HL-60 (cell line): ENCODE data around the gene CAPZA1.
"Not testable (repeated sequence)": the region's sequence is repeated elsewhere in the genome, so short reads cannot be mapped to it uniquely, and the experiment has no call there.

Experiments
- DNase-seq, 2 experiments: peaks; one replicate each; pipeline ENCODE4 v3.0.0-alpha.2; 2010 to 2020; ENCODE audit warnings: low read depth in 1 of 2, low spot score in 1 of 2
- H3K27ac ChIP-seq: fragments of 250-450 bp; sonication (Bioruptor Pico); replicated peaks from 2 replicates; pipeline ENCODE4 v1.5.1; 2020; ENCODE audit warnings: mild to moderate bottlenecking, moderate library complexity
- H3K27me3 ChIP-seq: fragments of 250-450 bp; sonication (Bioruptor Pico); 2 replicates; pipeline ENCODE4 v1.5.1; 2021; ENCODE audit warnings: mild to moderate bottlenecking, moderate library complexity; ENCODE audit not compliant: insufficient read depth, poor library complexity, severe bottlenecking
- H3K4me3 ChIP-seq: replicated peaks from 2 replicates; pipeline ENCODE4 v1.5.1; 2011; ENCODE audit warnings: mild to moderate bottlenecking, control low read depth, low read length; ENCODE audit not compliant: insufficient read depth
- CTCF ChIP-seq: IDR thresholded peaks from one replicate; pipeline ENCODE4 v1.5.1; 2011; ENCODE audit warnings: low read length, control low read depth, inconsistent platforms; ENCODE audit not compliant: insufficient read depth
- GABPA ChIP-seq: IDR thresholded peaks from 2 replicates; pipeline ENCODE4 v1.6.1; 2012; ENCODE audit warnings: low read depth
- POLR2AphosphoS5 ChIP-seq: IDR thresholded peaks from 2 replicates; pipeline ENCODE4 v1.6.1; 2012; ENCODE audit warnings: low read depth
- REST ChIP-seq: IDR thresholded peaks from 2 replicates; pipeline ENCODE4 v1.6.1; 2012; ENCODE audit warnings: low read depth; ENCODE audit not compliant: insufficient replicate concordance
- SPI1 ChIP-seq: IDR thresholded peaks from 2 replicates; pipeline ENCODE4 v1.6.1; 2012; ENCODE audit warnings: low read depth, mild to moderate bottlenecking, borderline replicate concordance

Gene CAPZA1

GRCh38 chr1:112638110-112638428 is 18.4 kb downstream of the CAPZA1 start:
- TF ChIP-seq REST (no peak), SPI1 (no peak), GABPA (no peak)
- no peaks in the 10 kb centered on the region for H3K27me3 ChIP-seq
- H3K4me3 ChIP-seq: no peak overlapping the region
- DNase-seq: no peak
- H3K27ac ChIP-seq: no peak overlapping the region

- H3K4me3 ChIP-seq, H3K27ac ChIP-seq, H3K27me3 ChIP-seq, DNase-seq: not testable (repeated sequence)
Measured at GRCh38 chr1:112640437-112640836, 20.8 kb downstream of the CAPZA1 start.

GRCh38 chr1:112643080-112643479 is 23.4 kb downstream of the CAPZA1 start:
- H3K4me3 ChIP-seq: no peak overlapping the region
- no peak overlapping the region for H3K27ac ChIP-seq
- DNase-seq: no peak
- TF ChIP-seq POLR2AphosphoS5 (no peak), SPI1 (no peak), GABPA (no peak), REST (no peak), CTCF (no peak)
- H3K27me3 ChIP-seq: no peaks in the 10 kb centered on the region

GRCh38 chr1:112646225-112646624 is 26.6 kb downstream of the CAPZA1 start:
- no peak overlapping the region for H3K27ac ChIP-seq
- H3K27me3 ChIP-seq: no peaks in the 10 kb centered on the region
- DNase-seq: no peak

More at GRCh38 chr1:112646225-112646624, 26.6 kb downstream of the CAPZA1 start:
- no peak overlapping the region for H3K4me3 ChIP-seq
- TF ChIP-seq CTCF (no peak), GABPA (no peak), POLR2AphosphoS5 (no peak), SPI1 (no peak), REST (no peak)
